HepG2 (cell line): ENCODE results near the gene HSPA1L. TPM values are rescaled to one million over a fixed set of nuclear protein-coding genes. Genes with fewer than 3 reads are reported as not detected.

ENCODE experiments used
- AFF4 ChIP-seq: sonication (generic); formaldehyde crosslinking; IDR thresholded peaks from 2 replicates; pipeline ENCODE4 v1.4.0; 2020; ENCODE audit warnings: missing genetic modification reagents
- CERS6 ChIP-seq: sonication (generic); formaldehyde crosslinking; IDR thresholded peaks from 2 replicates; pipeline ENCODE4 v1.5.0; 2020; ENCODE audit warnings: missing genetic modification reagents
- CSRNP1 ChIP-seq: sonication (generic); formaldehyde crosslinking; IDR thresholded peaks from 2 replicates; pipeline ENCODE4 v1.8.1; 2023; ENCODE audit warnings: mild to moderate bottlenecking, missing genetic modification reagents
- DNMT1 ChIP-seq: sonication (generic); formaldehyde crosslinking; IDR thresholded peaks from 2 replicates; pipeline ENCODE4 v1.5.1; 2020; ENCODE audit warnings: mild to moderate bottlenecking, missing genetic modification reagents
- HDAC1 ChIP-seq: sonication (generic); formaldehyde crosslinking; IDR thresholded peaks from 2 replicates; pipeline ENCODE4 v1.5.1; 2020; ENCODE audit warnings: mild to moderate bottlenecking, missing genetic modification reagents
- HNF1A ChIP-seq, 2 experiments: sonication (generic) in 1 of 2; formaldehyde crosslinking in 1 of 2; IDR thresholded peaks; 2 replicates each; pipeline versions ENCODE4 v1.4.0 to v1.6.1; 2016 to 2020; ENCODE audit warnings: borderline replicate concordance in 1 of 2, low read depth in 1 of 2, mild to moderate bottlenecking in 1 of 2, missing genetic modification reagents in 1 of 2
- HNRNPH1 ChIP-seq: fragments of 200-400 bp; formaldehyde crosslinking; optimal IDR thresholded peaks from 2 replicates; pipeline ENCODE3; 2017; ENCODE audit warnings: mild to moderate bottlenecking, low read depth, low read length
- JUNB ChIP-seq: sonication (generic); formaldehyde crosslinking; IDR thresholded peaks from 2 replicates; pipeline ENCODE4 v1.8.0; 2022; ENCODE audit warnings: missing genetic modification reagents, mild to moderate bottlenecking, borderline replicate concordance
- PHF20 ChIP-seq: sonication (generic); formaldehyde crosslinking; IDR thresholded peaks from 2 replicates; pipeline ENCODE4 v1.5.0; 2020; ENCODE audit warnings: mild to moderate bottlenecking, missing genetic modification reagents
- POLR2G ChIP-seq: fragments of 200-400 bp; formaldehyde crosslinking; IDR thresholded peaks from 2 replicates; pipeline ENCODE4 v1.6.1; 2018; ENCODE audit warnings: mild to moderate bottlenecking, low read depth, low read length, moderate library complexity
- RBFOX2 ChIP-seq: fragments of 200-400 bp; formaldehyde crosslinking; IDR thresholded peaks from 2 replicates; pipeline ENCODE4 v1.6.1; 2017; ENCODE audit warnings: low read depth, mild to moderate bottlenecking, low read length
- SALL1 ChIP-seq: sonication (generic); formaldehyde crosslinking; IDR thresholded peaks from 2 replicates; pipeline ENCODE4 v1.8.0; 2022; ENCODE audit warnings: mild to moderate bottlenecking, missing genetic modification reagents
- STAT6 ChIP-seq: sonication (generic); formaldehyde crosslinking; IDR thresholded peaks from 2 replicates; pipeline ENCODE4 v1.4.0; 2020; ENCODE audit warnings: missing genetic modification reagents, mild to moderate bottlenecking, borderline replicate concordance
- ZNF75D ChIP-seq: sonication (generic); formaldehyde crosslinking; IDR thresholded peaks from 2 replicates; pipeline ENCODE4 v1.8.1; 2023; ENCODE audit warnings: missing genetic modification reagents, mild to moderate bottlenecking, borderline replicate concordance
- ZSCAN12 ChIP-seq: sonication (generic); formaldehyde crosslinking; IDR thresholded peaks from 2 replicates; pipeline ENCODE4 v1.9.0; 2021; ENCODE audit warnings: mild to moderate bottlenecking, missing genetic modification reagents
- ZSCAN21 ChIP-seq: sonication (generic); formaldehyde crosslinking; IDR thresholded peaks from 2 replicates; pipeline ENCODE4 v1.8.0; 2022; ENCODE audit warnings: mild to moderate bottlenecking, missing genetic modification reagents, moderate library complexity, borderline replicate concordance
- polyA plus RNA-seq, 8 experiments: library from polyadenylated mRNA; depleted of rRNA in 3 of 8; stranded (reverse) in 7 of 8; unstranded in 1 of 8; fragments of >200 nt; fragmentation: Illumina TruSeq in 4 of 8; extraction: Trizol in 4 of 8; gene quantifications; 2 replicates each; pipeline versions ENCODE4 v1.2.1 to v1.2.3, GENCODE V29; 2011 to 2016; ENCODE audit warnings: low read depth in 4 of 8, missing spikeins in 1 of 8, mixed read lengths in 1 of 8; ENCODE audit not compliant: insufficient read depth in 1 of 8
- total RNA-seq, 5 experiments: library from RNA; depleted of rRNA; stranded (reverse); fragments of >200 nt; fragmentation: Illumina TruSeq; extraction: Trizol; gene quantifications; 2 replicates each; pipeline ENCODE4 v1.2.3, GENCODE V29; 2016; ENCODE audit warnings: low read depth in 1 of 5

Gene HSPA1L
- total and polyA plus RNA-seq, 2 of the 13 experiments (the other 11 are each of a cell fraction or from before 2014, with no cell fraction given): 0.55 to 1.0 TPM

GRCh38 chr6:31860349-31860748 is 45.3 kb upstream of the HSPA1L start (continued):
- TF ChIP-seq CSRNP1 (CRISPR knock-in tag): no peak
- no peak for TF ChIP-seq CERS6 (CRISPR knock-in tag)
- TF ChIP-seq PHF20: no peak
- no peak for TF ChIP-seq HNRNPH1
- peak; percentile 12; the same call in 1 of the 2 replicates for TF ChIP-seq POLR2G
- no peak for TF ChIP-seq SALL1 (CRISPR knock-in tag)
- peak; percentile 46; the same call in 1 of the 2 replicates for TF ChIP-seq RBFOX2
- no peak for TF ChIP-seq DNMT1 (CRISPR knock-in tag)
- TF ChIP-seq HNF1A (IDR thresholded peaks at IDR 0.05; ENCODE audit: low read depth): no peak
- no peak for TF ChIP-seq HNF1A (CRISPR knock-in tag; IDR thresholded peaks at IDR 0.05; ENCODE audit: borderline replicate concordance)
- TF ChIP-seq STAT6 (CRISPR knock-in tag): no peak
- 0 out of 2 replicates have a peak, but pooled peaks have one; percentile 2 for TF ChIP-seq ZSCAN21
- TF ChIP-seq HDAC1: no peak
- TF ChIP-seq JUNB (CRISPR knock-in tag): no peak
- TF ChIP-seq AFF4 (CRISPR knock-in tag): no peak
- TF ChIP-seq ZNF75D: no peak
- TF ChIP-seq ZSCAN12: no peak
